ENCODE data around the gene TNFRSF12A.
A peak's percentile ranks its signal among the peaks of the same experiment; 100 is the strongest.

Gene TNFRSF12A, protein sequence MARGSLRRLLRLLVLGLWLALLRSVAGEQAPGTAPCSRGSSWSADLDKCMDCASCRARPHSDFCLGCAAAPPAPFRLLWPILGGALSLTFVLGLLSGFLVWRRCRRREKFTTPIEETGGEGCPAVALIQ

DNA sequence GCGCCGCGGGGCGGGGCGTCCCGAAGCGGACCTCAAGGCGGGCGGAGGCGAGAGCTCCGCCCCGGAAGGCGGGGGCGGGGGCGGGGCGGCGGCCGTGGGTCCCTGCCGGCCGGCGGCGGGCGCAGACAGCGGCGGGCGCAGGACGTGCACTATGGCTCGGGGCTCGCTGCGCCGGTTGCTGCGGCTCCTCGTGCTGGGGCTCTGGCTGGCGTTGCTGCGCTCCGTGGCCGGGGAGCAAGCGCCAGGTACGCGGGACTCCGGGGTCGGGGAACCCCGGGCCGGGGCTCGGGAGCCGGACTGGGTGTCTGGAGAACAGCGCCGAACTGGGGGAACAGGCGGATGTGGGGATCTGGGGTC, at the start of gene TNFRSF12A:
Gene TNFRSF12A (plus strand): TSS at position 122 of the 357 bp plus-strand sequence. CDS start 30 bp downstream, at position 152.
- DNase-seq = no peak

DNA sequence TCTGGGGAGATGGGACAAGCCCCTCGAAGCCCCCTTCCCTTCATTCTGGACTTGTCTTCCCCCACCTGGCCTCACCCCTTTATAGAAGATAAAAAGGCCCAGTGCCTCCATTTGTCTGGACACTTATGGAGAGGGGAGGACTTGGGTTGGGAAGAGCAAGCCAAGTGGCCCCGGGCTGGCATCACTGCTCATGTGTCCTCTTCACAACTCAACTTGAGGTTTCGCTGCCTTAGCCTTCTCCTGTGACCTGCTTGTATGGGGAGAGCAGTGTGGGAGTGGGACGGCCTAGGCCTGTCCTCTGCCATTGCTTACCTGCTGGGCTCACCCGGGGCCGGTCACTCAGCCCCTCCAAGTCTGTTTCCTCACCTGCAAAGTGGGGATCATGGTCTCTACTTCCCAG, 49.6 kb upstream of the TNFRSF12A start:
- no peak for DNase-seq

DNA sequence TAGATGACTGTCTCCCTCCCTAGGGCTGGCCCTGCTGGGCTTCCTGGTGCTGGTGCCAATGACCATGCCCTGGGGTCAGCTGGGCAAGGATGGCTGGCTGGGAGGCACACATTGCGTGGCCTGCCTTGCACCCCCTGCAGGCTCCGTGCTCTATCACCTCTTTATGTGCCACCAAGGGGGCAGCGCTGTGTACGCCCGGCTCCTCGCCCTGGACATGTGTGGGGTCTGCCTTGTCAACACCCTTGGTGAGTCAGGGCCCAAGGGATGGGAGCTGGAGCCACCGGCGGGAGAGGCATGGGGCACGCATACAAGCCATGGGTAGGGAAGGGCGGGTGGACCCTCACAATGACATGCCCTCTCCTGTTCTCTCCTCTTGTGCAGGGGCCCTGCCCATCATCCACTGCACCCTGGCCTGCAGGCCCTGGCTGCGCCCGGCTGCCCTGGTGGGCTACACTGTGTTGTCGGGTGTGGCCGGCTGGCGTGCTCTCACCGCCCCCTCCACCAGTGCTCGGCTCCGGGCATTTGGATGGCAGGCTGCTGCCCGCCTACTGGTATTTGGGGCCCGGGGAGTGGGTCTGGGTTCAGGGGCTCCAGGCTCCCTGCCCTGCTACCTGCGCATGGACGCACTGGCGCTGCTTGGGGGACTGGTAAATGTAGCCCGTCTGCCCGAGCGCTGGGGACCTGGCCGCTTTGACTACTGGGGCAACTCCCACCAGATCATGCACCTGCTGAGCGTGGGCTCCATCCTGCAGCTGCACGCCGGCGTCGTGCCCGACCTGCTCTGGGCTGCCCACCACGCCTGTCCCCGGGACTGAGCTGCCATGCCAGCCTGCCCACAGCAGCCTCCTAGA, 48.8 kb upstream of the TNFRSF12A start:
- no peak for DNase-seq

DNA sequence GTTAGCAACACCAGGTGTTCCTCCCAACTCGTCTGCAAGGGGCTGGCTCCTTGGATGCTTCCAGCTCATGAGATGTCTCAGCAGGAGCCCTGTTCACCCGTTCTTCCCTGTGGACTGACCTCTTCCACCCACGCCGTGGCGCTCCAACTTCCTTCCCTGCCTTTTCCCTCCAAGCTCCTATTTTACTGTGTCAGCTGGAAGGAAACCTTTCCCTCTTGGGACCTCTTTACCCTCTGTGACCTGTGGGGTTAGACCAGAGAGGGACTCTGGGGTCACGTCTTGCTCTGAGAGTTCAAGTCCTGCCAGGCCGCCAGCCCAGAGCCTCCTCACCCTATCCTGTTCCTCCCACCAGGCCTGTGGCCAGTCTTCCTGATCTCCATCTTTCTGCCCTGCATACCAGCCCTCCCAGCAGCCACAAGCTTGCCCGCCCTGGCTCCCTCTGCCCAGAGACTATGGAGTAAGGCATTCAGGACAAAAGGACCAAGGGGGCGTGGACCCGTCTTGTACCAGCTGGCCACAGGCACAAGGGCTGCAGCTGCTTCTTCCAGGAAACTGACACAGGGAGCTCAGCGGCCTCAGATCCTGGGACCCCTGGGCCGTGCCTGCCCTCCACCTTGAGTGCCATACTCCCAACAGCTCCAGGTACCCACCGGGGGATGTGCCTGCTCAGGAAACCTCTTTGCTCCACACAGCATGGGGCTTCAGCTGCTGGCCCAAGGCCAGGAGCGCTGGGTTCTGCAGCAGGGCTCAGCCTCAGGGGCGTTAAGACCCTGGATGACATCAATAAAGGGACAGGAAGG, 48.0 kb upstream of the TNFRSF12A start:
- DNase-seq = no peak

DNA sequence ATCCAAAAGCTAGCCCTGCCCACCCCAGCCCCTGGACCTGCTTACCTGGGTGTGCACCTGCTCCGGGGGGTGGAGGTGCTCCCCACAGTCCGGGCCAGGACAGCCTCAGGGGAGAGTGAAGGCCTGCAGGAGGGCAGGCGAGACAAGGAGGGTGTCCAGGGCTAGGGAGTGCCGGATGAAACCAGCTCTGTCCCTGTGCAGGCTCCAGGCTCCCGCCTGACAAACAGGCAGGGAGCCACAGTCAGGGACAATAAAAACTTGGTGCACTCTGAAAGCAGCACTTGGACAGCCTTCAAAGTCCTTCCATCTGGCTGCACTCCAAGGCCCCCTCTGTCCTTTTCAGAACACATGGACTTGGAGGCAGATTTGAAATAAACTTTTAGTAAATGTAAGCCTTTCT, 47.1 kb upstream of the TNFRSF12A start:
- DNase-seq = no peak

DNA sequence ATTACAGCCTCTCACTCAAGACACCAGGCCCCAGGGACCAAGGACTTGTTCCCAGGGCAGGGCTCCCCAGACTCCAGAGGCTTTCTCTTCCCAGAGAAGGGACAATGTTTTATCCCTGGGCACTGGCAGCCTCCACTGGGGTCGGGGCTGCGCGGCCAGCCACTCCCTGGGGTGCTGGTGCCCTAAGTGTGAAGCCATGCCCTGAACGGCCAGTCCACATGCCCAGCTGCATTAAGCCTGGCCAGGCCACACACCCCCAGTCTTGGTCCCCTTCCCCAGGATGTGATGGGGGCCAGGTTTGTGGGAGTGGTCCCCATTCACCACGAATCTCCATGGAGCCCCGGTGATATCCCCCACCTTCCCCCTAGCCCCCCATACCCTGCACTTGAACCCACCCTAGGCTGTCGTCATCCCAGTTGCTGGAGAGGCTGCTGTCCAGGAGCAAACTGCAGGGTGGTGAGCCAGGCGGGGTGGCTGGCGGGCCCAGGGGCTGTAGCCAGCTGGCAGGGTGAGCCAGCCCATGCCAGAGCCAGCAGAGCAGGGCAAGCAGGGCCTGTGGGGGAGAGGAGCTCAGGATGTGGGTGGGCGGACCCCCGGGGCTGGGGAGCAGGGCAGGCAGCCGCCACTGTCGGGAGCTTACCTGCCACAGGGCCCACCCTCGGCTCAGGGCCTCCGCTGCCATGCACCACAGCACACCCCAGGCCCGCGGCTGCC, 46.4 kb upstream of the TNFRSF12A start:
- no peak for DNase-seq

DNA sequence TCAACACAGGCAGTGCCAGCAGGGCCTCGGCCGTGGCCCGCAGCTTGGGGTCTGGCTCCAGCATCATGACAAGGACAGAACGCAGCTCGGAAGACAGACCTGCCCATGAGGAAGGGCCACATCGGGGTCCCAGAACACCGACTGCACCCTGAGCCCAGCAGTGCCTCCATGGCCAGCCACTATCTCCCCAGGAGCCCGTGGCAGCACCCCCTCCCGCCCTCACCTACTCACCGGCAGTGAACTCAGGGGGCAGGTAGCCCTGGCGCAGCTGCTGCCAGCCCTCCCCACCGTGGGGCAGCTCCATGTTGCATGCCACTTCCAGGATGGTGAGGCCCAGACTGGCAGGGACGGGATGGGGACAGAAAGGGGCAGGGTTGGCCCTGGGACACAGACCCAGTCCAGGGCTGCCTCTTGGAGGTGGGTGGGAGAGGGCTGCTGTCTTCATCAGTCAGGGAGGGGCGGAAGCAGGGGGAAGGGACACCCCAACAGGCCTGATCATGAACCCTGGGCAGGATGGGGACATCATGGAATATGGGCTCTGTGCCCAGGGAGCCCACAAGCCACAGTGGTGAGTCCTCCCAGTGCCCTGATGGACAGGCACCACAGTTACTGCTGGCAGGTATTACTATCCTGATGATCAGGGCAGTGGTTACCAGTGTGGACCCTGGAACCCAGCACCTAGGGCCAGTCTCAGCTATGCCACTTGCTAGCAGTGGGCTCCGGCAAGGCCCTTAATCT, 45.7 kb upstream of the TNFRSF12A start:
- DNase-seq = no peak

DNA sequence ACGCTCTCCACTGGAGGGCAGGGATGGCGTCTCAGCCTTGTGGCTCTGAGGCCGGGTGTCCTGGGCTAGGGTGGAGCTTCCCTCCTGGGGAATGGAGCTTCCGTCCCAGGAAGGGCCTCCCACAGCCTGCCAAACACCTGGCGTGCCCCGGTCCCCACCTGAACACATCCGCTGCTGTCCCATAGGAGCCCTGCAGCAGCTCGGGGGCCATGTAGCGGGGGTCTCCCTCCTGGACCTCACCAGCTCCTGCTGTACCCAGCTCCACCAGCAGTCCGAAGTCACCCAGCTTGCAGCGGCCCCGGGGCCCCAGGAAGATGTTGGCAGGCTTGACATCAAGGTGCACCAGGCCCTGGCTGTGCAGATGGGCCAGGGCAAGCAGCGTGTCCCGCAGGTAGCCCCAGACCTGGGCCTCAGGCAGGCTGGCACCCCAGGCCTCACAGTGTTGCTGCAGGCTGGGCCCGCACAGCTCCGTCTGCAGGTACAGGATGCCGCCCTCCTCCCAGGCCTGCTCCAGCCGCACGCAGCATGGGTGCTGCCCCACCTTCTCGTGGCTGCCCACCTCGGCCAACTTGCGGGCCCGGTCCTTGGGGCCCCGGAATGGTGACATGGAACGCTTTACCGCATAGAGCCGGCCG, 44.9 kb upstream of the TNFRSF12A start:
- no peak for DNase-seq

DNA sequence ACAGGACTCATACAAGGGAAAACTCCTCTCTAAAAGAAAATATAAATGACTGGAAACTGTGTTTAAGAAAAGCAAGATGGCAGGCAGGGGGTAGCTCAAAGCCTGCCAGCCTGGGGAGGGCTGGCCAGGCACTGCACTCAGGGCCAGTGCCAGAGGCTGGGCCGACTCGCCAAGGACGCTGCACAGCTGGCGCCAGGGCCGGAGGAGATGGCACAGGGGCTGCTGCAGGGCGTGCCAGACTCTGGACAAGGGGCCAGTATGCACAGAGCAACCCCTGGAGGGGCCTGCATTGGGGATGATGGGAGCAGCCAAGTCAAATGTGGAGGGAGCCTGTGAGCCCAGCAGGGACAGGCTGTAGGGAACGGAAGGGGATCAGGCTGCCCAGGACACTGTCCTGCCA, 44.0 kb upstream of the TNFRSF12A start:
- no peak for DNase-seq

DNA sequence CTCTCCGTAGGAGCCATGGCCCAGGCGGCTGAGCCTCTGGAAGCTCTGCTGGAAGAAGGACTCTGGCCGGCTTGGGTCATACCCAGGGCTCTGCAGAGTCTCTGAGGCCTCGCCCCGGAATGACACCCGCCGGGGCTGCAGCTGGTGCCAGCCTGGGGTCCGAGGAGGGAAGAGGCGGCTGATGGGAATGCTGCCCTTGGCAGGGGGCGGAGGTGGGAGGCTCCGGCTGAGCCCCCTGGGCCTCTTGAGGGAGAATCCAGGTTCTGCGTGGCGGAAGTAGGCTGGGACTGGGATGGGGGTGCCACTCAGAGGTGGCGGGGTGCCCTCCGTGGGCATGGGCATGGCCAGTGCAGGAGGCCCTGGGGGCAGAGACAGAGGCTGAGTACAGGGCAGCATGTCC, 43.5 kb upstream of the TNFRSF12A start:
- DNase-seq = no peak

DNA sequence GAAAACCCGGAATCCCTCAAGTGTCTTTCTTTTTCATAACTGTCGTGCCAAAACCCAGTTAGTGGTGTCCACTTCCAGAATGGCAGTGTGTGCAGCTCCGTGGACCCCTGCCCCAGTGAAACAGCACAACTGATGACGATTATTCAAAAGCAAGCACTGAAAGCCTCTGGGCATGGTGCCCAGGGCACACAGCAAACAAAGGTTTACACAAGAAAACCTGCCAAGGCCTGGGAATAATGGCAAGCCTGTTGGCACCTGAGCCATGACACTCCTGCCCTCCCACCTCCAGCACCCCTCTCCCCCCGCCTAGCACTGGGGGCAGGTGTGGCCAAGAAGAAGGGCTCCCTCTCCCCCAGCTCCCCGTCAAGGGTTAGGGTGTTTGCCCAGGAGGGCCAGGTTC, 42.7 kb upstream of the TNFRSF12A start:
- DNase-seq = no peak

DNA sequence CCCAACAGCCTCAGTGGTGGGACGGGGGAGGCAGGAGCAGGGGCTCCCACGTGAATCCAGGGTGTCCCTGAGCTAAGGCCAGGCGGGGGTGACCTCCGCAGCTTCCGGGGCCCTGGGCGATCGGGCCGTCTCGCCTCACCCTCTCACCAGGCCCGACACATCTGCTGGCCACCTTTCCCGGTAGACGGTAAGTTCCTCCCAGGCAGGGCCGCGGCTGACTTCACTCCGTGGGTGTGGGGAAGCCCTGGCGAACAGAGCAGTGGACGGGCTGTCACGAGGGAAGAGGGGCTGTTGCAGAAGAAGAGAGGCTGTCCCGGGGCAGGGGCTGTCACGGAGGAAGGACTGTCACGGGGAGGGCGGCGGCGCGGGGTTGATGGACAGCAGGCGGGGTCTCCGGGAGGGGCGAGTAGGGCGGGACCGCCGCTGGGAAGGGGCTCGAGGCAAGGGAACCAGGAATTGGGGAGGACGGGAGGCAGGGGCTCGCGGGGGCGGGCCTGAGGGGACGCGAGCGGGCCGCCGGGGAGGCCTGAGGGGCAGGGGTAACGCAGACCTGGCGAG, 40.4 kb upstream of the TNFRSF12A start:
- DNase-seq = no peak

DNA sequence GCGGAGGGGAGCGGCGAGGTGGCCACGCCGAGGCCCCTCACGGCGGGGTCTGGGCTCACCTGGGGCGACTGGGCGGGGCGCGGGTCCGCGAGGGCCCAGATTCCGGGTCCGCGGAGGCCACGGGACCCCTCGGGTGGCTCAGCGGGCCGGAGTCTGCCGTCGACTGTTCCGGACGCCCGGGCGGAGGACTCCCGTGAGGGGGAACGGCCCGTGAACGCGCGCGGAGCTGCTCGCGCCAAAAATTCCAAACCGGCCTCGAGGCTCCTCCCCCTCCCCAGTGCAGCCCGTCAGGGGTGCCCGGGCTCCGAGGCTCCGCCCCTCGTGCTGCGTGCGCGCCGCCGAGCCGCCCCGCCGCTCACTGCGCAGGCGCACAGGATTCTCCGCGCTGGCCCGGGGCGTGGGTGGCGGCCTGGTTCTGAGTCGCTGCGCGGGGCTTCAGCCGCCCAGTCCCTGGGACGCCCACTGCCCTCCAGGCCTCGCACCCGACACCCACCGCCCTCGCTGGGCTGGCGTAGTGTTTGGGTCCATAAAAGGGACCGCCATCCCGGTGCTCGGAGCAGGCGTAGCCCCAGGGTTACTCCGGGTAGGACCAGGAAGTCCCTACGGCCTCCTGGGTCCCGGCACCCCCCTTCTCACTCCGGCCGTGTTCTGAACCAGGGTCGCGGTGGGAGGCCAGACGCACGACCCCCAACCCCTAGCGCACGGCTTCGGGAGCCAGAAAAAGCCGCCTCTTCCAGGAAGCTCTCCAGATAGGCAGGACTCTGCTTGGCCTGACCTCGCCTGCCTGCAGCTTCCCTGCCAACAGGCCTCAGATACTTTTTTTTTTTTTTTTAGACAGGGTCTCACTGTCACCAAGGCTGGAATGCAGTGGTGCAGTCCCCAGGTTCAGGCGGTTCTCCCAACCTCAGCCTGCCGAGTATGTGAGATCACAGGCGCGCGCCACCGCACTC, 39.7 kb upstream of the TNFRSF12A start, which contains the start of gene PKMYT1:
Gene PKMYT1 (minus strand): TSS at position 220 of the 950 bp plus-strand sequence. CDS start 789 bp downstream, outside the sequence.
- peak; percentile 75 for DNase-seq

DNA sequence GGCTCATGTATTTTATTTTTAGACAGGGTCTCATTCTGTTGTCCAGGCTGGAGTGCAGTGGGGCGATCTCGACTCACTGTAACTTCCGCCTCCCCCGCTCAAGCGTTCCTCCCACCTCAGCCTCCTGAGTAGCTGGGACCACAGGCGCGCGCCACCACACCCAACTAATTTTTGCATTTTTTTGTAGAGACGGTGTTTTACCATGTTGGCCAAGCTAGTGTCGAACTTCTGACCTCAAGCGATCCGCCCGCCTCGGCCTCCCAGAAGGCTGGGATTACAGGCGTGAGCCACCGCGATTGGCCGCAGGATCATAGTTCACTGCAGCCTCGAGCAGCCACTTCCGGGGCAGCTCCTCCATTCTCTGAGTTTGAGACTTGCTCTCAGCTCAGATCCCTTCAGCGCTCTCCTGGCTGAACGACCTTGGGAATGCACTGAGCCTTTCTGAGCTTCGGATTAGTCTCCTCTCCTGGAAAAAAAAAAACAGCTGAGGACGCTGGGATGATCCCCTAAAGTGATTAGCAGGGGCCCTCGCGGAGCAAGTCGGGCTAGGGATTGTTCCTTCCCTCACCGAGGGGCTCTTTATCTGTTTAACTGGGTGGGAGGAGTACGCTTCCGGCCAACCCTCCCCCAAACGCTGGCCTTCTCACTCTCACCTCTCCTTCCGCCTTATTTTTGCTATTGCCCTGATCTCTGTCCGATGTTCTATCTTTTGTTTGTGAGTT, 38.8 kb upstream of the TNFRSF12A start:
- no peak for DNase-seq

DNA sequence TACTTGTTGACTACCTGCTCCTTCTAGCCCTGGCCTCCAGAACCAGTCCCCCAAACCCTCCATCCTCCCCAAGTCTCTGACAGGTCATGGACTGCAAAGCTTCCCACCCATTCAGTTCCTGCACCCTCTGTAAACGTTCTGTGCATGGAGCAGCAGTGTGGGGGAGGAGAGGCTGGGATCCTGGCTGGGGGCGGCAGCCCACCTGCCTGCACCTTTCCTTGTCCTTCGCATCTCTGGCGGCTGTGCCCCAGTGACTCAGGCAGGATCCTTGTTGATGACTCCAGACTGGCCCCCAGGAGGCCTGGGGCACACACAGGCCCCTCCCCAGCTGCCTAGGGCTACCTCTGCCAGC, 38.3 kb upstream of the TNFRSF12A start:
- DNase-seq = no peak

DNA sequence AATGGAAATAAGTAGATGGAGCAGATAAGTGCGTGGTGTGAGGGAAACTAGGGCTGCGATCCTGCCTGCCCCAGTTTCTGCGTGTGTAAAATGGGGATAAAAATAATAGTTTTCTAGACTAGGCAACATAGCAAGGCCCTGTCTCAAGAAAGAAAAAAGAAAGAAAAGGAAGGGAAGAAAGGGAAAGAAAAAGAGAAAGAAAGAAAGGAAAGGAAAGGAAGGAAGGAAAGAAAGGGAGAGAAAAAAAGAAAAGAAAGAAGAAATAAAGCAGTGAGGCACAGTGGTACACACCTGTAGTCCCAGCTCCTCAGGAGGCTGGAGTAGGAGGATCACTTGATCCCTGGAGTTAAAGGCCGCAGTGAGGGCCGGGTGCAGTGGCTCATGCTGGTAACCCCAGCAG, 37.8 kb upstream of the TNFRSF12A start:
- DNase-seq = no peak

DNA sequence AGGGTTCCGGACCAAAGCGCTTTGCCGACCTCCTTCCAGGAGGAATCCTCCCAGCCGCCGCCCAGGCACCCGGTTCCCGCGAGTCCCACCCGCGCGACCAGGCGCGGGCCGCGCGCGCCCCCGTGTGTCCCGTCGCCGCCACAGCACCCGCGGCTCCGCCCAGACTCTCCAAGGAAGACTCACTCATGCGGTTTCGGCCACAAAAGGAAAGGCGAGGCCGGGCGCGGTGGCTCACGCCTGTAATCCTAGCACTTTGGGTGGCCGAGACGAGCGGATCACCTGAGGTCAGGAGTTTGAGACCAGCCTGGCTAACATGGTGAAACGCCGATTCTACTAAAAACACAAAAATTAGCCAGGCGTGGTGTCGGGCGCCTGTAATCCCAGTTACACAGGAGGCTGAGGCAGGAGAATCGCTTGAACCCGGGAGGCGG, 36.4 kb upstream of the TNFRSF12A start:
- DNase-seq = no peak

DNA sequence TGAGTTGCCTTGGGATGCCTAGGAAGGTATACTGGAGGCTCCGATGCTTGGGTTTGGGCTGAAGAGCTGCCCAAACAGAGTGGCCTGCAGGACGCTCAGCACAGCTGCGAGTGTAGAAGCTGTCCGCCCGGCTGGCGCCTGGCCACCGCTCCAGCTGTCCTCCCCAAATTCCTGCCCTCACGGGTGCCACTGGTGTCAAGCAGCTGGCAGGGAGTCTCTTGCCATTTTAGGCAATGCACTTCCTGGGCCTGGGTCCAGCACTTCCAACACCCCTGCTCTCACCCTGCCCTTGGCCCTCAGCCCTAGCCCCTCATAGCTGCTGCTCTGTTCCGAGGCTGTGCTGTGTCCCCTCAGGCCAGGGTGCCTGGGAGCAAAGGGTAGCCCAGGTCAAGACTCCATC, 34.7 kb upstream of the TNFRSF12A start:
- no peak for DNase-seq

DNA sequence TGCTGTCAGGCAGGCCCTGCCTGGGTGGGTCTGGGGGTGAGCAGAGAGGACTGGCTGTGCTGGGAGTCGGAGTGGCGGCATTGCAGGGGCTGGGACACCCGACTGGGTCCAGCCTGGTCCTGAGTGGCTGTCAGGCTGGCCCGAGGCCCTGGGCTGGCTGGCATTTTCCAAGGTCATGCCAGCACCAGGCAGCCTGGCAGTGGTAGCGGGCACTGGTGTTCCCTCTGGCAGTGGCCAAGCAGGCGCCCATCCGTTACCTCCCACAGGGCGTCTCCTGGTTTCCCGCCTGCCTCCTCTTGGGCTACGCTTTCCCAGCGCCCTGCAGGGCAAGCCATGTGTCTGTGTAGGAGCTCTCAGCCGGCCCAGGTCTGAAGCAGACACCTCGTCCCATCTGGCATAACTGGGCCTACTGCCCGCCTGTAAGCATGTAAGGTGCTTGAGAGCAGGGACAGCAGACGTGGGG, 34.2 kb upstream of the TNFRSF12A start:
- DNase-seq = no peak
